Aortic smooth muscle cell (primary cell): ENCODE measurements around the gene HSD17B12. TPM values are rescaled to one million over a fixed set of nuclear protein-coding genes. Genes with fewer than 3 reads are reported as not detected.

Source experiments
- total RNA-seq: library from RNA; depleted of rRNA; stranded (reverse); fragments of >200 nt; gene quantifications from 2 replicates; pipeline ENCODE4 v1.2.3, GENCODE V29; 2014

The HSD17B12 gene
- 65.3 and 95.0 TPM in 2 replicates for total RNA-seq

DNA sequence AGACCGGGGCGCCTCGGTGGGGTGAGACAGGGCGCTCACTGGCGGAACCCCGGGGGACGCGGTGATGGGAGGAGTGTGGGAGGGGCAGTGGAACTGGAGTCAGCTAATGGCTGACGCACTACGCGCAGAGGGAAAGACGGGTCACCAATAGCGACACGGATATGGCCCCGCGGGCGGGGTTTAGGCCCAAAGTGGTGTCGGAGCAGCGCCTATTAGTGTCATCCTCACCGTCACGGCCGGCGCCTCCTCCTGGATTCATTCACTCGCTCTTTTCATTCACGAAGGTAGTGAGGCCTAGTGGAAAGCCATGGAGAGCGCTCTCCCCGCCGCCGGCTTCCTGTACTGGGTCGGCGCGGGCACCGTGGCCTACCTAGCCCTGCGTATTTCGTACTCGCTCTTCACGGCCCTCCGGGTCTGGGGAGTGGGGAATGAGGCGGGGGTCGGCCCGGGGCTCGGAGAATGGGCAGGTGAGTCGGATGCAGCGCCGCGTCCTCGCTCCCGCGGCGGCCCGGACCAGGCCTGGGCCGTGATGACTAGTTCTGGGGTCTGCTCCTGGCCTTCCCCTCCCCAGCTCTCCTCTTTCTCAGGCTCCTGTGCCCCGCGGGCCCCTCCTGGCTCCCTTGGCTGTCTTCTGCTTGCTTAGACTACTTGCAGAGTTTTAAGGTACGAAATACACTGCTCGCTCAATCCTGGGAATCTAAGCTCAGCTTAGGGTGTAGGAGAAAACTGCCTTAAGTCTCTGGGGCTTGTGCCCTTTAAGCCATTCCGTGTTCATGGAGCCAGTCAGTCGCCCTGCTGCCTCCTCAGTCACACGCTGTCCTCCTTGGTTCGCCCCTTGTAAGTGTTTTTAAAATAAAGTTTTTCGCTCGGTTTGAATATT lies at the start of gene HSD17B12:
Gene HSD17B12 (plus strand): TSS at position 218 of the 880 bp plus-strand sequence. CDS start 90 bp downstream, at position 308.

DNA sequence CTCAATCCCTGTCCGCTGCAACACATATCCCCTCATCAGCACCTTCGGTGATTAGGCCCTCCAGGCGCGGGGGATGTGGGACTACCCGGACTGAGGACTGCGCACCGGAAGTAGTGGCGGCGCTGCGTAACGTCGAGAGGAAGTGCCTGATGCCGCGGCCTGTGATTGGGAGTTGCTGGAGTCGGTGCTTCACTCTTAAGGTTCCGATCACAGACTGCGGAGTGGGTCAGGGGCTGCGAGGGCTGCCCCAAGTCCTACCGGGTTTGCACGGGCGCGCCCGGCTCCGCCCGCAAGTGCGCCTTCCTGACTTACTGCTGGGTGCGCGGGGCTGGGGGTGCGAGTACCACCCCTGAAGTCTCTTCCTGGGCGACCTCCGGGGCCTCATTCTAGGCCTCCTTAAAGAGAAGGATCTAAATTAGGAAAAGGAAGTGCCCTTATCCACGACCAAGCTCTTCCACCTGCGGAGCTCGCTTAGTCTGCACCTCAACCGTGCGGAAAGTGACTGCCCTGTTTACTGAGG lies 200.2 kb downstream of the HSD17B12 start, which contains the start of gene ALKBH3:
Gene ALKBH3 (plus strand): TSS at position 192 of the 520 bp plus-strand sequence. CDS start 1,822 bp downstream, outside the sequence.

Other genes starting within 250 kb of the HSD17B12 start
- 40.6 and 42.4 TPM in 2 replicates for gene ALKBH3, start 200.1 kb downstream of the HSD17B12 start, total RNA-seq